CD4-positive, alpha-beta T cell treated with Interleukin-6 at 100 ng/mL for 8 hours (primary cell): ENCODE results near the gene PTGS2.
"Not testable (repeated sequence)": the region's sequence is repeated elsewhere in the genome, so short reads cannot be mapped to it uniquely, and the experiment has no call there.

ENCODE experiments used
- DNase-seq: peaks from one replicate; pipeline ENCODE4 v3.0.0-alpha.2; 2020; ENCODE audit warnings: mixed read lengths, low spot score

Gene PTGS2

DNA sequence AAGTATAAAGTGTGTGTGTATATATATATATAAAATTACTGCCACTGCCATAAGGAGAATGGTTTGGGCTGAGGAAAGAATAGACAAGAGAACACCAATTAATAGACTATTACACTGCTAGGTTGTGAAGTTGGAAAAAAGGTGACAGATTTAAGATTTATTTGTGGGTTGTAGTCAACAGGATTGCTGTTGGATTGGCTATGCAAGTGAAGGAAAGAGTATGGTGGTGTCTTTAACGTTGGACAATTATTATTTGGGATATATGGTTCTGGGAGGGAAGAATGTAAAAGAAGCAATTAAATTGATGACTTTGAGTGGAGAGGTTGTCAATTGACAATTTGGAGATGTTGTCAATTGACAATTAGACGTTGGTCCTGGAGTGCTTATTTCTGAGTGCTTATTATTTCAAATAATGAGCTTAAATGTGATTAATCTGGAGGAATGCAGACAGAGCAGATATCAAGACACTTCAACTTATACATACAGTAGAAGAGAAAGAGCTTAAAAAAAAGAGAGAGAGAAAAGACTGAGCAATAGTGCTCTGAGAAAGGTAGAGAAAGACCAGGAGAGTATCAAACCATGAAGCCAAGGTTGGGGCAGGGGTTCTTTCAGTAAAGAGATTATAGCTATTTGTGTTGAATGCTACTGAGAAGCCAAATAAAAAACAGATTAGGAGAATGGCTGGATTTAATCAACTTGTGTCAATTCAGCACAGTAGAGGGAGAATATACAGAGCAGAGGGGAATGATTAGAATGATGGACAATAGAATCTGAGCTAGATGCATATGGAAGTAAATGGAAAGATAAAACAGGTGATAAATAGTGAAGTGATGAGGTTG lies 9.7 kb downstream of the PTGS2 start:
- no peak for DNase-seq

DNA sequence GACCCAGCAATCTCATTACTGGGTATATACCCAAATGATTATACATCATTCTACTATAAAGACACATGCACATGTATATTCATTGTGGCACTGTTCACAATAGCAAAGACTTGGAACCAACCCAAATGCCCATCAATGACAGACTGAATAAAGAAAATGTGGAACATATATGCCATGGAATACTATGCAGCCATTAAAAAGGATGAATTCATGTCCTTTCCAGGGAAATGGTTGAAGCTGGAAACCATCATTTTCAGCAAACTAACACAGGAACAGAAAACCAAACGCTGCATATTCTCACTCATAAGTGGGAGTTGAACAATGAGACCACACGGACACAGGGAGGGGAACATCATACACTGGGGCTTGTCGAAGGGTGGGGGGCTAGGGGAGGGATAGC lies 10.4 kb downstream of the PTGS2 start:
- not testable (repeated sequence) for DNase-seq

DNA sequence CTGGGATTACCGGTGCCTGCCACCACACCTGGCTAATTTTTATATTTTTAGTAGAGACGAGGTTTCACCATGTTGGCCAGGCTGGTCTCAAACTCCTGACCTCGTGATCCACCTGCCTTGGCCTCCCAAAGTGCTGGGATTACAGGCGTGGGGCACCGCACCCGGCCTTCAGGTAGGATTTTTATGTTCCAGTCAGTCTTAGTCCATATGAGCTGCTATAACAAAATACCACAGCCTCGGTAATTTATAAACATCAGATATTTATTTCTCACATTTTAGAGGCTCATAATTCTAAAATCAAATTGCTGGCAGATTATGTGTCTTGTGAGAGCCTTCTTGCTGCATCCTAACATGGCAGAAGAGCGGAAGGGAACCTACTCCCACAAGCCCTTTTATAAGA lies 16.0 kb downstream of the PTGS2 start:
- DNase-seq, result not testable (repeated sequence)

DNA sequence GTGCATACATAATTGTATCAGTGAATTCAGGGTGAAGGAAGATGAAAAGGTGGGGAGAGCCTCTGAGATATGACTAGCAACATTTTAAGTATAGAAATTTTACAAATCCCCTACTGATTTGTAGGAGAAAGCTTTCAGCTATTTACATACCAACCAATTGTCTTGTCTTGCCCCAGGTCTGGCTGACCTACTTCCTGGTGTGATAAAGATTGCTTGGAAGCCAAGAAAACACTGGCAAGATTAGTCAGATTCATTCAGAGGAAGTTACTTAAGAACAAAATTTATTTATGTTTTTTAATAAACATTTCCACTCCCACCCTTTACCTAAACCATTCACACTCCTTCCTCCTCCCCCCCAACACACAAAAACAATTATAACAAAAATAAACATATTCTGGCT lies 17.5 kb downstream of the PTGS2 start:
- no peak for DNase-seq

DNA sequence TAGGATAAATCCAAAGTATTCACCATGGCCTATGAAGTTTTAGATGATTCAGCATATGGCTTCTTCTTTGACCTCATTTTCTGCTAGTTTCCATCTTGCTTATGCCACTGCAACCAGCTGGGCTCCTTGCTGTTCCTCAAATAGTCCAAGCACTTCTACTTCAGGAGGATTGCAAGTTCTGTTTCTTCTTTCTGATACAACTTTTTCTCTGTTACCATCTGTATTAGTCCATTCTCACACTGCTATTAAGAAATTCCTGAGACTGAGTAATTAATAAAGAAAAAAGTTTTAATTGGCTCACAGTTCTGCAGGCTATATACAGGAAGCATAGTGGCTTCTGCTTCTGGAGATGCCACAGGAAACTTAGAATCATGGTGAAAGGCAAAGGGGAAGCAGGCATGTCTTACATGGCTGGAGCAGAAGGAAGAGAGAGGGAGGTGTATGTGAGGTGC lies 20.3 kb downstream of the PTGS2 start:
- DNase-seq, result no peak

DNA sequence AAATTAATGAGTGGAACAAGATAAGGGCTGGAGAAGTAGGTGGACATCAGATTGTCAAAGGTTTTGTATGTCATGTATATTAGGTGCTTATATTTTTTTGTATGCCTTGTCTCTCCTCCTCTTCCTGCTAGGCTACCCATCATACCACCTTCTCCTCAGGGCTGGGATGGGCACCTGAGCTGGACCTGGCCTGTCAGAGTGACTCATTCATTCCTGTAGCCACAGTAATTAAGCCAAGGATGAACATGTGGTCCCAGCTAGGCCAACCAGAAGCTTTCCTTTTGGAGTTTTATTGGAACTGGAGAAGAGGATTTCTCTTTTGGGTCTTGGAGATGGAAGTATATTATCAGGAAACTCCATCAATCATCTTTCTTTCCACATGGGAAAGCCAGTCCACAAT lies 21.2 kb downstream of the PTGS2 start:
- DNase-seq, result no peak

DNA sequence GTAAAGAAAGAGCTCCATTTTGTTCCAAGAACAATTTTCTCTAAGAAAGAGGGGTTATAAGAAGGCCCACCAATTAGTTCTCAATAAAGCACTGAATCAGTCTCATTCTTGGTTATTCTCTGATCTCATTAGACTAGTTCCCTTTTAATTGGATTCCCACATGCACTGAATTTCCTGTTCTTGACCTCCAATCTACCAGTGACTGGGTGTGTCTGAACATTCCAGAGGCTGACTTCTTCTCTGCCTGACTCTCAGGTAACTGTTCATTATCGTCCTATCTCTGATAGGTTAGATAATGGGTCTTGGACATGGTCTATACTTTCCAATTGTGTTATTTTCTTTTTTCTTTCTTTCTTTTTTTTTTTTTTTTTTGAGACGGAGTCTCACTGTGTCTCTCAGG lies 22.7 kb downstream of the PTGS2 start:
- no peak for DNase-seq

DNA sequence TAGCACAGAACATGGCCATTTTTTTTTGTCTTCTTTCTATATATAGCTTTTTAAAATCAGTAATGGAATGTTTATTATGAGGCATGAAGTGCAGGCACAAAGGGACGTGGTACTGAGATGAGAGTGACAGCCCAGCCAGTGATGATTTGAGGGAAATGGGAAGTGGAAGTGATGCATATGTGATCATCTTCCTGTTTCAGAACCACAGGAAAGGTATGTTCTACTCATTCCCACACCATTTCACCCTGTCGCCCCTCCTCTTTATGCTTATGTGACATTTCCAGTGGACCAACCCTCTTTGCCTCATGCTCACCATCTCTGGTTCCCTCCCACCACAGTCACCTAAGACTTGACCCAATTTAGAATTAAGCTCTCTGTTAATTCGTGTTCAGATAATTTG lies 24.3 kb downstream of the PTGS2 start:
- no peak for DNase-seq

DNA sequence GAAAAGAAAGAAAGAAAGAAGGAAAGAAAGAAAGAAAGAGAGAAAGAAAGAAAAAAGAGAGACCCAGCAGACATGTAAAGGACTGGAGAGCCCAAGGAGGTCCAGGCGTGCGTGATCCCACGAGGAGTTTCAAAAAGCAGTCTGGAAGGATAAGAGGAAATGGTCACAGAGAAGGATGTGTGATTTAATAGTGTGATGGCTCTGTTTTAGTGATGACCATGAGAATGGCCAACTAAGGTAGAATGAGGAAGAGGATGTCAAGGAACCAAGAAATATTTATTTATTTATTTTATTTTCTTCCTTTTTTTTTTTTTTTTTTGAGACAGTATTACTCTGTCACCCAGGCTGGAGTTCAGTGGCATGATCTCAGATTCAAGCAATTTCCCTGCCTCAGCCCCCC lies 25.5 kb downstream of the PTGS2 start:
- no peak for DNase-seq

DNA sequence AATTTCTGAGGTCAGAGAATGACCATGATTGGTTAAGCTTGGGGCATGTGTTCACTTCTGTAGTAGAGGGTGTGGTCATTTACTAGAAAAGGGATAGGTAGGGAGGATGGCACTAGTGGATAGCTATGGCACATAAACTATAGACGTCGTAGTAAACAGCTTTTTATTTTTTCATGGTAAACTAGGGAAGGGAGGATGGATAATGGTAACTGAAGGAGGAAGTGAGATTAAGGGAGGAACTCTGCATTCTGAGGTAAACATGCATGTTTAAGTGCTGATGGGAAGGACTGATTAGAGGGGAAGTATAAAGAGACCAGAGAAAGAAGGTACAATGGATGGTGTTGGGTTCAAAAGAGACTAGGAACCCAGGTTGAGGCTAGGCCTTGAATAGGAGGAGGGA lies 26.9 kb downstream of the PTGS2 start:
- DNase-seq, result no peak

DNA sequence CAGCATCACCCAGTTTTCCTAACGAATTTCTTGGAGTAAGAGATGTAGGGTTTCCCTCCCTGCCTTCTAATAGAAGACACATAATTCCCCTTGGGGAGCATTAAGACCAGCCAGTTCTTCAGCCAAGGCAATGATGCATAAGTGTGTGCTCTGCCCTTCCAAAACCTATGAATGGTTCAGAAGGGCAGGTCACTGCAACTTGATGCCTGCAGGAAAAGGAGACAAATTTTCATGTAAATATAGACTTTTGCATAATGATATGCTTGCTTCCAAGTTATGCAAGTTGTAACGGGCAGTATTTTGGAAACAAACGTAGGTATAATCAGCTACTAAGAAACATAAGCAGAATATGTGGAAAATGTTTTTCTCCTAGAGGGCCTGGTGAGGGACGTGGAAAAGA lies 31.6 kb downstream of the PTGS2 start:
- DNase-seq, result no peak

DNA sequence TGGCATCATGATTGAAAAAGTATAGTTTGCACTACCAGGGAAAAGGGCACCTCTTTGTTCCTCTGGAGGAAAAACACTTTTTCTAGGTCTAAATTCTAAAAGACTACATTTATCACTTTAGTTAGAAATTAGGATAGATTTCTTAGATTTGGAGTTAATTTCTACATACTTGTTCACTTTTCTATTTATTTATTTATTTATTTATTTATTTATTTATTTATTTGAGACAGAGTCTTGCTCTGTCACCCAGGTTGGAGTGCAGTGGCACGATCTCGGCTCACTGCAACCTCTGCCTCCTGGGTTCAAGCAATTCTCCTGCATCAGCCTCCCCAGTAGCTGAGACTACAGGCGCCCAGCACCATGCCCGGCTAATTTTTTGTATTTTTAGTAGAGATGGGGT lies 32.2 kb downstream of the PTGS2 start:
- DNase-seq, result not testable (repeated sequence)

DNA sequence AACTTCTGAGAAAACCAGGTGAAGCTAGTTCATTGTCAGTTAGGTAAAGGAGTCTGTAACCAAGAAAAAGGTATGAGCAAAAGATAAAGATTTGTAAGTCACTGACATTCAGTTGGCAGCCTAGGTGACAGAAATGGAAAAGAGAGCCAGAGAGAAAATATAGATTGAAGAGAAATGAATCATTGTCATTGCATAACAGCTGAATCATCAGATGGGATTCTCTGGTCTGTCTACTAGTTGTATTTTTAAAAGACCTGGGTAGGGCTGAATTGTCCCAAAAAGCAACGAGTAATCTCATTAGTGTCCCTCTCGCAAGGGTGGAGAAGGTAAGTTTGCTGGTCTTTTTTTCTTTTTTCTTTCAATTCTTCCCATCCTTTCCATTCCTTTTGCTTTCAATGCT lies 36.6 kb downstream of the PTGS2 start:
- DNase-seq, result no peak

DNA sequence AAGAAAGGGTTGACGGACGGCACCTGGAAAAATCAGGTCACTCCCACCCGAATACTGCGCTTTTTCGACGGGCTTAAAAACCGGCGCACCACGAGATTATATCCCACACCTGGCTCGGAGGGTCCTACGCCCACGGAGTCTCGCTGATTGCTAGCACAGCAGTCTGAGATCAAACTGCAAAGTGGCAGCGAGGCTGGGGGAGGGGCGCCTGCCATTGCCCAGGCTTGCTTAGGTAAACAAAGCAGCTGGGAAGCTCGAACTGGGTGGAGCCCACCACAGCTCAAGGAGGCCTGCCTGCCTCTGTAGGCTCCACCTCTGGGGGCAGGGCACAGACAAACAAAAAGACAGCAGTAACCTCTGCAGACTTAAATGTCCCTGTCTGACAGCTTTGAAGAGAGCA lies 42.7 kb downstream of the PTGS2 start:
- not testable (repeated sequence) for DNase-seq

DNA sequence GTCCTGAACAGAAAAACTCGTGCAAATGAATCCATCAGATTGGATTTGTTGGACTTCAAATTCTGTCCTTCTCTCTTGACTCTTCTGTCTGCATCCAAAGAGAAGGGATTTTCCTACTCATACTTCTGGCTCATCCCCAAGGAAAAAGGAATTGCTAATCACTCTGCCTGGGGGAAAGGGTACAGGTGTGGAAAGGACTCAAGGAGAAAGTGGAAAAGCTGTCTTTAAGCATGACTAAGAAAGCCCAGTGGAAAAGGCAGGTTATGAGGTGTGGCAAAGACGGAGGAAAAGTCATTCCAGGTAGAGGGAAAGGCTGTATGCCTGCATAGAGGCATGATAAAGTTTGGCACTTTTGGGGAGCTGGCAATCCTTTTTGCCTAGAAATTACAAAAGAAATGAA lies 43.4 kb downstream of the PTGS2 start:
- DNase-seq, result no peak

DNA sequence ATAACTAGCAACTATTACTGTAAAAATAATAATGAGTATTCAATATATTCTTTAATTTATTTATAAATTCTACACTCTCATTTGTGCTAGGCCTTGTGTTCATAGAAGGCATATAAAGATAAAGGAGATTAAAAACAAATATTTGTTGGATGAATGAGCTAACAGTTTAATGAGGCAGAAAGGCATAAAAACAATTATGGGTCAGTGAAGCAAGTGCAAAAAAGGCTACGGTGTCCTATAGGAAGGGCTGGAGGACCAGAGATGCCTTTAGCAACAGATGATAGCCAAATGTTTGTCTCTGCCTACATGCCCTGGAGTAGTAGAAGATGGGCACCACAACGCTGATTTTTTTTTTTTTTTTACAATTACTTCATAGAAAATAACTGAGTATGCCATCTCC lies 45.7 kb downstream of the PTGS2 start:
- DNase-seq, result no peak

DNA sequence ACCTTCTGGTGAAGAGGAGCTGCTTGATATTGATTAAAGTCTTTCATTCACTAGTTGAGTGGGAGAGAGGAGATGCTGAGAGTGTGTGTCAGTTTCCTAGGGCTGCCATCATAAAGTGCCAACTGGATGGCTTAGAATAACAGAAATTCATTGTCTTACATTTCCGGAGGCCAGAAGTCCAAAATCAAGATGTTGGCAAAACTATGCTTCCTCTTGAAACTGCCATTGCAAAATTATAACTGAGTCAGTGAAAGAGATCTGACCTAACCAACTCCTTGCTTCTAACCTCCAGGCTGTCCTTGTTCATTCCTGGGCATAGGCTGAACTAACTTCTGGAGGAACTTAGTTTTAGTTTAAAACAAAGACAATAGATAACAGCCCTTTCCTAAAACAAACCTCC lies 47.1 kb downstream of the PTGS2 start:
- DNase-seq, result no peak

DNA sequence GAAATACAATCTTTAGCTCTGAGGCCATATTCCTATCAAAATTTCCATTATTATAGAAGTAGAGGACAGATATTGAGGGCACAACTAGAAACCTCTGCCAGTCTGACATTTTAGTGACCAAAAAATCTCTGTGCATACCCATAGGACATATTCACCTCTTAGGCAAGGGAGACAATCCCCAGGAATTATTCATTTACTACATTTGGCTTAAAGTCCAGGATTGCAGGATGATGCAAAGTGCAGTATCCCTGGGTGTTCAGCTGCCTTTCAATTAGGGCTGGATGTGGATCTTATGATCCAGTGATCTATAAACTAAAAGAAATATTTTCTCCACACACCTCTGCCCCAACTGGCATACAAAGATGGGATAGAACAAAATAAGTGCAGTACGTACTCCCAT lies 50.9 kb downstream of the PTGS2 start:
- DNase-seq, result no peak

DNA sequence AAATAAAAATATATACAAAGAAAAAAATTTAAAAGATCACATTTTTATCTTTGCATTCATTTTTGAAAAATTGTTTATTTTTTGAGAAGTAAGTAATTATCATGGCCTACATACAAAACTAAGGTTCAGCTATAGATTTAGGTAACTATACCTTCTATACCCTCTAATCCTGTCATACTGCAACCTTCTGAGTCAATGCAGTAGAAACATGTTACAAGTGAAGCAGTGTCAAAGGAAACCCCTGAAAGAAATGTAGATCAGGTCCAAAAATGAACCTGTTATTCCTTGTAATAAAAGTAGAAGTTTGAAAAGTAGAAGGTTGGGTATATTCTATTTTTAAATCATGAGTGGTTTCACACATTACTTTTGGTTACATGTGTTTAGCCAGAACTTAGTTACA lies 51.3 kb downstream of the PTGS2 start:
- no peak for DNase-seq

DNA sequence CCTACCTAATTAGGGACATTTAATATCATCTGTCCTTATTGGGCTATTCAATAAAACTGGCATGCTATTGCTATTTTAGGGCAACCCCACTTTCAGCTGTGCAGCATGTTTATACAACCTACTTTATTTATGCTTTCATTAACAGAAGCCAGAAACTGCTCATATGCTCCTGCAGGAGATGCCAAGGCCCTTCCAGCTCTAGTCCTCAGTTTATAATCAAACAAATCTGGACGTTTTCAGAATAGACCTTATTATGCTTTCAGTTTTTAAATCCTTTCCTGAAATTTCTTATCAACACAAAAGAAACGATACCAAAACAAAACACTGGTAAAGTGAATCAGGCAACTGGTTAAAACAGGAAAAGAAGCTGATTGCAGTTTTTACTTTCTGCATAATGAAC lies 53.2 kb downstream of the PTGS2 start:
- DNase-seq, result no peak

DNA sequence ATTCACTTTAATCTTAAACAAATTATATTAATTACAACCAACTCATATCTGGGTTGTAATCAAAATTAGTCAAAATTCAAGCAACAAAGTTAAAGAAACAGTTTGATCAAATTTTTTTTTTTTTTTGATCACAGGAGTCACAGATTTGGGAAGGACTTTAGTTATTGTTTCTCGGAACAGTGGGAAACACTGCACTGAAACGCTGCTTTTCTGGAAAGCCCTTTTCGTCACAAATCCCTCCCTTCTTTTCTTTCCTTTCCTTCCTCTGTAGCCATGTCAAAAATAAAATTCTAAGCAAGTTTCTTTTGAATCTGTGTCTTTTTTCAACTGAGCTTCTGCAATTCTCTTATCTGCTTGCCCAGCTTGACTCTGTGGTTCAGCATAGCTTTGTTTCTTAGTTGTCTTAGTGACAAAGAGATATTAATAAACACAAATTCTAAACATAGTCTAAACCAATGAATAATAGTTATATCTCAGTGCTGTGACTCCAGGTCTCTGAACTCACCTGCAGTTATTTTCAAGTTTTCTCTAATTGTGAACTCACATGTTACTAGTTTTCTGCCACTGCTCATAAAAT lies 53.8 kb downstream of the PTGS2 start:
- no peak for DNase-seq

DNA sequence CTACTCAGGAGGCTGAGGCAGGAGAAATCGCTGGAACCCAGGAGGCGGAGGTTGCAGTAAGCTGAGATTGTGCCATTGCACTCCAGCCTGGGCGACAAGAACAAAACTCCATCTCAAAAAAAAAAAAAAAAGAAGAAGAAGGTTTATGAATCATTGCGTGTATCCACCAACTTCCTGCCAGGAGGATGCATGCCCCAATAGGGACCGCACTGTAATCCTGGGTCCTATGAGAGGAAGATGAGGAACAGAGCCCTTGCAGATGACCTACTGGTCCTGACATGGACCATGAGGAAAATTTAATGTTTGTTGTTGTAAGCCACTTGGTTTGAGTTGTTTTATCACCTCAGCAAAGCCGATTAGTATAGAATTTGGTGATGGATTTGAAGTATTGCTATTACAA lies 56.7 kb downstream of the PTGS2 start:
- DNase-seq, result no peak
